HCT116 (cell line): Measurements from ENCODE around the gene DCTN5. TPM values are rescaled to one million over a fixed set of nuclear protein-coding genes. Genes with fewer than 3 reads are reported as not detected.

ENCODE experiments used
- ATAC-seq: fragments of 200-7000 bp; cut with Tn5 transposase; 2 replicates; pipeline ENCODE4 v1.9.1; 2020; ENCODE audit warnings: mild to moderate bottlenecking, moderate library complexity
- BruUV-seq: library from RNA; stranded (reverse); fragments of 400-500 nt; replicated peaks from 2 replicates; lab custom pipeline; 2021; lab: Mats Ljungman, UMichigan
- CTCF ChIA-PET: fragments of 300-600 bp; sonication (Branson Sonifier 250); formaldehyde crosslinking; loops from one replicate; lab custom pipeline; 2021; ENCODE audit warnings: antibody characterized with exemption; lab: Charles Lee
- POLR2A ChIA-PET: fragments of 300-600, 350-600 bp; sonication (Branson Sonifier 250); formaldehyde crosslinking; loops from one replicate; lab custom pipeline; 2021; ENCODE audit warnings: antibody characterized with exemption; lab: Charles Lee
- RAD21 ChIA-PET, 2 experiments: fragments of 300-600 bp; sonication (Branson Sonifier 250); formaldehyde crosslinking; loops; one replicate each; lab custom pipeline; 2023; ENCODE audit warnings: low total read pairs in 2 of 2; ENCODE audit not compliant: uncharacterized antibody in 2 of 2, unreplicated experiment in 2 of 2, low non-redundant PET in 1 of 2; lab: Charles Lee
- DNase-seq: peaks from one replicate; pipeline ENCODE4 v3.0.0-alpha.2; 2010; ENCODE audit warnings: low read depth, low spot score
- H2AFZ ChIP-seq: fragments of 200-600 bp; shearing (Covaris generic), sonication (generic); 2 replicates; pipeline ENCODE4 v1.6.1; 2017; ENCODE audit warnings: low read depth, mixed run types, mixed read lengths, antibody characterized with exemption, low read length; ENCODE audit not compliant: poor library complexity, severe bottlenecking
- H3K27ac ChIP-seq: 2 replicates; pipeline ENCODE4 v1.5.1; 2012; ENCODE audit warnings: low read depth, low read length
- H3K27me3 ChIP-seq: fragments of 200-600 bp; sonication (generic); 2 replicates; pipeline ENCODE4 v1.6.1; 2016; ENCODE audit warnings: mixed run types, low read length, mixed read lengths; ENCODE audit not compliant: insufficient read depth
- H3K36me3 ChIP-seq, 2 experiments: fragments of 200-500 bp in 1 of 2; fragments of 200-600 bp in 1 of 2; sonication (Bioruptor generic) in 1 of 2; sonication (generic) in 1 of 2; 2 replicates each; pipeline versions ENCODE4 v1.5.1 to v1.6.1; 2014 to 2016; ENCODE audit warnings: low read length in 2 of 2, inconsistent platforms in 1 of 2, mixed read lengths in 1 of 2, mixed run types in 1 of 2; ENCODE audit not compliant: insufficient read depth in 2 of 2, control insufficient read depth in 1 of 2
- H3K4me1 ChIP-seq, 2 experiments: fragments of 200-600 bp in 1 of 2; sonication (generic) in 1 of 2; 2 replicates each; pipeline versions ENCODE4 v1.5.1 to v1.6.1; 2012 to 2017; ENCODE audit warnings: low read length in 2 of 2, inconsistent platforms in 1 of 2, mild to moderate bottlenecking in 1 of 2, mixed read lengths in 1 of 2, mixed run types in 1 of 2, moderate library complexity in 1 of 2; ENCODE audit not compliant: insufficient read depth in 2 of 2, control insufficient read depth in 1 of 2
- H3K4me2 ChIP-seq: fragments of 200-600 bp; sonication (generic); 2 replicates; pipeline ENCODE4 v1.6.1; 2017; ENCODE audit warnings: mixed run types, low read length, mixed read lengths
- H3K4me3 ChIP-seq, 2 experiments: fragments of 200-600 bp in 1 of 2; sonication (generic) in 1 of 2; replicated peaks in 1 of 2; 2 replicates each; pipeline ENCODE4 v1.5.1; 2011 to 2016; ENCODE audit warnings: low read length in 2 of 2, control low read depth in 1 of 2, low read depth in 1 of 2, mild to moderate bottlenecking in 1 of 2, mixed read lengths in 1 of 2, mixed run types in 1 of 2
- H3K79me2 ChIP-seq: fragments of 200-600 bp; sonication (generic); 2 replicates; pipeline ENCODE4 v1.6.1; 2017; ENCODE audit warnings: mild to moderate bottlenecking, mixed run types, low read length, moderate library complexity, mixed read lengths; ENCODE audit not compliant: insufficient read depth
- H3K9ac ChIP-seq: fragments of 200-600 bp; sonication (generic); 2 replicates; pipeline ENCODE4 v1.6.1; 2016; ENCODE audit warnings: low read length, mixed read lengths
- H3K9me2 ChIP-seq: fragments of 200-600 bp; sonication (generic), shearing (Covaris generic); 2 replicates; pipeline ENCODE4 v1.6.1; 2017; ENCODE audit warnings: mixed run types, mild to moderate bottlenecking, moderate library complexity; ENCODE audit not compliant: insufficient read depth
- H3K9me3 ChIP-seq, 2 experiments: fragments of 200-500 bp in 1 of 2; fragments of 200-600 bp in 1 of 2; sonication (Bioruptor generic) in 1 of 2; sonication (generic) in 1 of 2; 2 replicates each; pipeline ENCODE4 v1.6.1; 2014 to 2017; ENCODE audit warnings: low read length in 2 of 2, mixed read lengths in 2 of 2, inconsistent platforms in 1 of 2, low read depth in 1 of 2, mild to moderate bottlenecking in 1 of 2, mixed run types in 1 of 2, moderate library complexity in 1 of 2; ENCODE audit not compliant: control insufficient read depth in 1 of 2, insufficient read depth in 1 of 2
- H4K20me1 ChIP-seq: fragments of 200-600 bp; sonication (generic), shearing (Covaris generic); 2 replicates; pipeline ENCODE4 v1.6.1; 2017; ENCODE audit warnings: mixed run types, mild to moderate bottlenecking, moderate library complexity; ENCODE audit not compliant: insufficient read depth
- CBX3 ChIP-seq: IDR thresholded peaks from 2 replicates; pipeline ENCODE4 v1.6.1; 2012; ENCODE audit warnings: low read depth
- EGR1 ChIP-seq: IDR thresholded peaks from 2 replicates; pipeline ENCODE4 v1.6.1; 2012; ENCODE audit warnings: low read depth
- ELF1 ChIP-seq: IDR thresholded peaks from 2 replicates; pipeline ENCODE4 v1.6.1; 2012; ENCODE audit warnings: low read depth, borderline replicate concordance
- EZH2 ChIP-seq: fragments of 200-600 bp; sonication (generic); IDR thresholded peaks from 2 replicates; pipeline ENCODE4 v1.6.1; 2017; ENCODE audit warnings: antibody characterized with exemption, mixed run types
- EZH2phosphoT487 ChIP-seq: fragments of 200-600 bp; IDR thresholded peaks from 2 replicates; pipeline ENCODE4 v1.6.1; 2018; ENCODE audit warnings: antibody characterized with exemption, borderline replicate concordance
- FOSL1 ChIP-seq: IDR thresholded peaks from 2 replicates; pipeline ENCODE4 v1.6.1; 2012; ENCODE audit warnings: low read depth
- JUND ChIP-seq: IDR thresholded peaks from 2 replicates; pipeline ENCODE4 v1.6.1; 2012
- POLR2AphosphoS5 ChIP-seq: IDR thresholded peaks from 2 replicates; pipeline ENCODE4 v1.6.1; 2011; ENCODE audit warnings: mild to moderate bottlenecking, low read depth, low read length, moderate library complexity
- RAD21 ChIP-seq: IDR thresholded peaks from 2 replicates; pipeline ENCODE4 v1.6.1; 2012; ENCODE audit warnings: low read depth, mild to moderate bottlenecking
- SIN3A ChIP-seq: IDR thresholded peaks from 2 replicates; pipeline ENCODE4 v1.6.1; 2012; ENCODE audit warnings: low read depth
- SP1 ChIP-seq: IDR thresholded peaks from 2 replicates; pipeline ENCODE4 v1.6.1; 2012; ENCODE audit warnings: low read depth
- TCF7L2 ChIP-seq: IDR thresholded peaks from 2 replicates; pipeline ENCODE4 v1.7.0; 2011; ENCODE audit warnings: borderline replicate concordance, inconsistent platforms; ENCODE audit not compliant: insufficient read depth, insufficient read length; ENCODE audit errors: extremely low read depth
- YY1 ChIP-seq: IDR thresholded peaks from 2 replicates; pipeline ENCODE4 v1.6.1; 2011; ENCODE audit warnings: low read length, low read depth, moderate library complexity, mild to moderate bottlenecking; ENCODE audit not compliant: insufficient replicate concordance; ENCODE audit errors: extremely low read depth
- ZFX ChIP-seq: fragments of 450-650 bp; IDR thresholded peaks from 2 replicates; pipeline ENCODE4 v1.6.1; 2017
- intact Hi-C: fragments of 100-400 bp; cut with micrococcal nuclease; formaldehyde crosslinking; loops from 2 replicates; pipeline ENCODE4 v1.10.0; 2022
- total RNA-seq: library from RNA; stranded (reverse); gene quantifications from one replicate; pipeline ENCODE4 v1.2.1, GENCODE V29; 2021; ENCODE audit not compliant: unreplicated experiment
- TF ChIP-seq, protein P1 (sequence below): IDR thresholded peaks from 2 replicates; pipeline ENCODE4 v1.6.1; 2011; ENCODE audit warnings: mild to moderate bottlenecking, low read length, moderate library complexity; ENCODE audit not compliant: insufficient replicate concordance; ENCODE audit errors: extremely low read depth
- TF ChIP-seq, protein P2 (sequence below), 3 experiments: fragments of 200-600 bp in 1 of 3; sonication (generic) in 1 of 3; IDR thresholded peaks in 2 of 3; conservative IDR thresholded peaks in 1 of 3; 2 replicates each; pipeline ENCODE4 v1.5.1; 2012 to 2017; ENCODE audit warnings: low read depth in 2 of 3, low read length in 2 of 3, antibody characterized with exemption in 1 of 3, borderline replicate concordance in 1 of 3, control low read depth in 1 of 3, mild to moderate bottlenecking in 1 of 3, mixed read lengths in 1 of 3, mixed run types in 1 of 3, moderate library complexity in 1 of 3; ENCODE audit not compliant: insufficient read depth in 1 of 3
- TF ChIP-seq, protein P3 (sequence below): IDR thresholded peaks from 2 replicates; pipeline ENCODE4 v1.6.1; 2012; ENCODE audit warnings: low read depth
- TF ChIP-seq, protein P4 (sequence below): IDR thresholded peaks from 2 replicates; pipeline ENCODE4 v1.6.1; 2012

Gene DCTN5
- total RNA-seq, 1 experiment from 2014 or later, result 42.9 TPM

- no peak overlapping the region for H2AFZ ChIP-seq
- H3K9me2 ChIP-seq, result no peaks in the 10 kb centered on the region
- H3K27ac ChIP-seq, result no peak overlapping the region
- POLR2A ChIA-PET, result no interaction called here
- CTCF ChIA-PET, result no interaction called here
- H3K4me2 ChIP-seq, result no peak overlapping the region
- ATAC-seq (no peak), DNase-seq (no peak)
- H3K4me3 ChIP-seq, result no peak overlapping the region
- H3K4me1 ChIP-seq, result no peaks in the 10 kb centered on the region
- TF ChIP-seq POLR2AphosphoS5, result no peak
- TF ChIP-seq FOSL1, result no peak
- no peak for TF ChIP-seq YY1
- no peak for TF ChIP-seq JUND
- TF ChIP-seq TCF7L2, result no peak
- TF ChIP-seq, protein P1, sequence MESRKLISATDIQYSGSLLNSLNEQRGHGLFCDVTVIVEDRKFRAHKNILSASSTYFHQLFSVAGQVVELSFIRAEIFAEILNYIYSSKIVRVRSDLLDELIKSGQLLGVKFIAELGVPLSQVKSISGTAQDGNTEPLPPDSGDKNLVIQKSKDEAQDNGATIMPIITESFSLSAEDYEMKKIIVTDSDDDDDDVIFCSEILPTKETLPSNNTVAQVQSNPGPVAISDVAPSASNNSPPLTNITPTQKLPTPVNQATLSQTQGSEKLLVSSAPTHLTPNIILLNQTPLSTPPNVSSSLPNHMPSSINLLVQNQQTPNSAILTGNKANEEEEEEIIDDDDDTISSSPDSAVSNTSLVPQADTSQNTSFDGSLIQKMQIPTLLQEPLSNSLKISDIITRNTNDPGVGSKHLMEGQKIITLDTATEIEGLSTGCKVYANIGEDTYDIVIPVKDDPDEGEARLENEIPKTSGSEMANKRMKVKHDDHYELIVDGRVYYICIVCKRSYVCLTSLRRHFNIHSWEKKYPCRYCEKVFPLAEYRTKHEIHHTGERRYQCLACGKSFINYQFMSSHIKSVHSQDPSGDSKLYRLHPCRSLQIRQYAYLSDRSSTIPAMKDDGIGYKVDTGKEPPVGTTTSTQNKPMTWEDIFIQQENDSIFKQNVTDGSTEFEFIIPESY, result no peak
- TF ChIP-seq EZH2phosphoT487, result no peak
- TF ChIP-seq ZFX, result no peak
- TF ChIP-seq SIN3A, result no peak
- TF ChIP-seq ELF1, result no peak
- TF ChIP-seq, protein P2, sequence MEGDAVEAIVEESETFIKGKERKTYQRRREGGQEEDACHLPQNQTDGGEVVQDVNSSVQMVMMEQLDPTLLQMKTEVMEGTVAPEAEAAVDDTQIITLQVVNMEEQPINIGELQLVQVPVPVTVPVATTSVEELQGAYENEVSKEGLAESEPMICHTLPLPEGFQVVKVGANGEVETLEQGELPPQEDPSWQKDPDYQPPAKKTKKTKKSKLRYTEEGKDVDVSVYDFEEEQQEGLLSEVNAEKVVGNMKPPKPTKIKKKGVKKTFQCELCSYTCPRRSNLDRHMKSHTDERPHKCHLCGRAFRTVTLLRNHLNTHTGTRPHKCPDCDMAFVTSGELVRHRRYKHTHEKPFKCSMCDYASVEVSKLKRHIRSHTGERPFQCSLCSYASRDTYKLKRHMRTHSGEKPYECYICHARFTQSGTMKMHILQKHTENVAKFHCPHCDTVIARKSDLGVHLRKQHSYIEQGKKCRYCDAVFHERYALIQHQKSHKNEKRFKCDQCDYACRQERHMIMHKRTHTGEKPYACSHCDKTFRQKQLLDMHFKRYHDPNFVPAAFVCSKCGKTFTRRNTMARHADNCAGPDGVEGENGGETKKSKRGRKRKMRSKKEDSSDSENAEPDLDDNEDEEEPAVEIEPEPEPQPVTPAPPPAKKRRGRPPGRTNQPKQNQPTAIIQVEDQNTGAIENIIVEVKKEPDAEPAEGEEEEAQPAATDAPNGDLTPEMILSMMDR (IDR thresholded peaks at IDR 0.05 in 2 of 3, conservative IDR thresholded peaks at IDR 0.05 in 1 of 3; ENCODE audit: borderline replicate concordance in 1 of 3, insufficient read depth in 1 of 3, low read depth in 2 of 3, low read length in 2 of 3), result no peak
- no peak for TF ChIP-seq CBX3
- TF ChIP-seq, protein P3, sequence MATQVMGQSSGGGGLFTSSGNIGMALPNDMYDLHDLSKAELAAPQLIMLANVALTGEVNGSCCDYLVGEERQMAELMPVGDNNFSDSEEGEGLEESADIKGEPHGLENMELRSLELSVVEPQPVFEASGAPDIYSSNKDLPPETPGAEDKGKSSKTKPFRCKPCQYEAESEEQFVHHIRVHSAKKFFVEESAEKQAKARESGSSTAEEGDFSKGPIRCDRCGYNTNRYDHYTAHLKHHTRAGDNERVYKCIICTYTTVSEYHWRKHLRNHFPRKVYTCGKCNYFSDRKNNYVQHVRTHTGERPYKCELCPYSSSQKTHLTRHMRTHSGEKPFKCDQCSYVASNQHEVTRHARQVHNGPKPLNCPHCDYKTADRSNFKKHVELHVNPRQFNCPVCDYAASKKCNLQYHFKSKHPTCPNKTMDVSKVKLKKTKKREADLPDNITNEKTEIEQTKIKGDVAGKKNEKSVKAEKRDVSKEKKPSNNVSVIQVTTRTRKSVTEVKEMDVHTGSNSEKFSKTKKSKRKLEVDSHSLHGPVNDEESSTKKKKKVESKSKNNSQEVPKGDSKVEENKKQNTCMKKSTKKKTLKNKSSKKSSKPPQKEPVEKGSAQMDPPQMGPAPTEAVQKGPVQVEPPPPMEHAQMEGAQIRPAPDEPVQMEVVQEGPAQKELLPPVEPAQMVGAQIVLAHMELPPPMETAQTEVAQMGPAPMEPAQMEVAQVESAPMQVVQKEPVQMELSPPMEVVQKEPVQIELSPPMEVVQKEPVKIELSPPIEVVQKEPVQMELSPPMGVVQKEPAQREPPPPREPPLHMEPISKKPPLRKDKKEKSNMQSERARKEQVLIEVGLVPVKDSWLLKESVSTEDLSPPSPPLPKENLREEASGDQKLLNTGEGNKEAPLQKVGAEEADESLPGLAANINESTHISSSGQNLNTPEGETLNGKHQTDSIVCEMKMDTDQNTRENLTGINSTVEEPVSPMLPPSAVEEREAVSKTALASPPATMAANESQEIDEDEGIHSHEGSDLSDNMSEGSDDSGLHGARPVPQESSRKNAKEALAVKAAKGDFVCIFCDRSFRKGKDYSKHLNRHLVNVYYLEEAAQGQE, result no peak
- no peak for TF ChIP-seq RAD21
- TF ChIP-seq, protein P4, sequence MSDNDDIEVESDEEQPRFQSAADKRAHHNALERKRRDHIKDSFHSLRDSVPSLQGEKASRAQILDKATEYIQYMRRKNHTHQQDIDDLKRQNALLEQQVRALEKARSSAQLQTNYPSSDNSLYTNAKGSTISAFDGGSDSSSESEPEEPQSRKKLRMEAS, result no peak
- no peak for TF ChIP-seq SP1
- TF ChIP-seq EGR1, result no peak
- no peak for TF ChIP-seq EZH2
- TF ChIP-seq, all 23 proteins: peak for 0
- BruUV-seq, result no TSS peak
- Histone ChIP-seq H3K27me3 (no peaks in the 10 kb centered on the region), H3K36me3 (no peaks in the 10 kb centered on the region), H3K9me3 (no peaks in the 10 kb centered on the region), H3K9ac (no peak overlapping the region), H4K20me1 (no peaks in the 10 kb centered on the region), H3K79me2 (no peaks in the 10 kb centered on the region)
- RAD21 ChIA-PET, result no interaction called here
- intact Hi-C loops, result no loop called here
Observed at GRCh38 chr16:23716484-23716883, 75.2 kb downstream of the DCTN5 start.
